ENCODE measurements around the gene CDKAL1.

CDKAL1 gene

DNA sequence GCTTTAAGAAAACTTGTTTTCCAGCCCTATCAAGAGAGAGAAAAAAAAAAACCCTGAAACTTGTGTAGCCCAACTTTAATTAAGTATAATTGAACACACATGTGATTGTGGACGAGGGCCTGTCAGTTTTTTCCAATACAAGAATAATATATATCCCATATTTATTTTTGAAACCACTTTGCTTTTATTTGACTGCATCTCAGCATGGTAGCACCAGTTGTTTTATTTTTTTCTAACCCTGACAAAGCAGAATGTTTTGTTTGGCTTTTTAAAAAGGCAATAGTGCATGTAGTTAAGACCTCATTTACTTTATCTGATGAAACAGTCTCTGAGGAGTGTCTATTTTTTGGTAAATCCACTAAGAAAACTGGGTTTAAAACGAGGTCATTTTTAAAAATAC is 257.7 kb downstream of the CDKAL1 start:
- Histone ChIP-seq H3K9ac (ENCODE audit: low read depth, low read length) (no peak overlapping the region), H3K36me3 (ENCODE audit: control insufficient read depth, insufficient read depth, low read length) (no peaks in the 10 kb centered on the region), H3K4me3 (ENCODE audit: low read depth, low read length) (no peak overlapping the region), H3K27ac (ENCODE audit: low read depth, low read length) (no peak overlapping the region), H3K4me1 (ENCODE audit: control insufficient read depth, insufficient read depth, low read length) (peaks cover 6% of the 10 kb centered on the region; the same call in 1 of the 2 replicates), H3K9me3 (ENCODE audit: control insufficient read depth, insufficient read depth, low read length) (no peaks in the 10 kb centered on the region), H3K27me3 (ENCODE audit: control insufficient read depth, insufficient read depth, low read length) (no peaks in the 10 kb centered on the region)

- H3K4me1 ChIP-seq (ENCODE audit: control insufficient read depth, insufficient read depth, low read length) = peaks cover under 1% of the 10 kb centered on the region; the same call in 1 of the 2 replicates
- no peak overlapping the region for H3K9ac ChIP-seq (ENCODE audit: low read depth, low read length)
- no peaks in the 10 kb centered on the region for H3K27me3 ChIP-seq (ENCODE audit: control insufficient read depth, insufficient read depth, low read length)
- no peak overlapping the region for H3K27ac ChIP-seq (ENCODE audit: low read depth, low read length)
- no peaks in the 10 kb centered on the region for H3K9me3 ChIP-seq (ENCODE audit: control insufficient read depth, insufficient read depth, low read length)
- H3K4me3 ChIP-seq (ENCODE audit: low read depth, low read length) = no peak overlapping the region
- H3K36me3 ChIP-seq (ENCODE audit: control insufficient read depth, insufficient read depth, low read length) = no peaks in the 10 kb centered on the region
These were observed 258.9 kb downstream of the CDKAL1 start for GRCh38 chr6:20793174-20793573.

DNA sequence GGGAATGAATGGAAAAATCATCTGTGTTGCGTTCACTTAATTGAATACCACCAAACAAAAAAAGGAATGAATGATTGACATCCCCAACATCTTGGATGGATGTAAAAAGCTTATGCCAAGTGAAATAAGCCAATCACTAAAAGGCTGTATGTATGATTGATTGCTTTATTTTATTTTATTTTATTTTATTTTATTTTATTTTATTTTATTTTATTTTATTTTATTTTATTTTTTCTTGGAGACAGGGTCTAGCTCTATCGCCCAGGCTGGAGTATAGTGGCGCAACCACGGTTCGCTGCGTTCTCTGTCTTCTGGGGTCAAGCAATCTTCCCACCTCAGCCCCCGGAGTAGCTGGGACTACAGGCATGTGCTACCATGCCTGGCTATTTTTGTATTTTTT is 263.3 kb downstream of the CDKAL1 start:
- H3K9me3 ChIP-seq (ENCODE audit: control insufficient read depth, insufficient read depth, low read length) = no peaks in the 10 kb centered on the region
- H3K27me3 ChIP-seq (ENCODE audit: control insufficient read depth, insufficient read depth, low read length) = no peaks in the 10 kb centered on the region
- no peak overlapping the region for H3K27ac ChIP-seq (ENCODE audit: low read depth, low read length)
- H3K4me3 ChIP-seq (ENCODE audit: low read depth, low read length) = no peak overlapping the region
- no peaks in the 10 kb centered on the region for H3K36me3 ChIP-seq (ENCODE audit: control insufficient read depth, insufficient read depth, low read length)
- H3K4me1 ChIP-seq (ENCODE audit: control insufficient read depth, insufficient read depth, low read length) = no peaks in the 10 kb centered on the region
- no peak overlapping the region for H3K9ac ChIP-seq (ENCODE audit: low read depth, low read length)

DNA sequence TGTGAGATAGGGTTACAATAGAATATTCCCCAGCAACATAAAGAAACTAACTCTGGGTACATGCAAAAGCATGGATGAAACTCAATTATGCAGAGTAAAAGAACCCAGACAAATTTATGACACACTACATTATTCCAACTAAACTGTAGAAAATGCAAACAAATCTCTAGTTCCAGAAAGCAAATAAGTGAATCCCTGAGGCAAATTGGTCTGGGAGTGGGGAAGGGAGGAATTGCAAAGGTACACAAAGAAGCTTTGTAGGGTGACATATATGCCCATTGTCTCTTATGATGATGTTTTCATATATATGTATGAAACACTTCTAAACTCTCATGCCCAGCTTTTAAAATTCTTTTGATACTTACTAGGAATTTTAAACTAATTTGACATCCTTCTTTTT is 266.0 kb downstream of the CDKAL1 start:
- H3K4me1 ChIP-seq (ENCODE audit: control insufficient read depth, insufficient read depth, low read length) = no peaks in the 10 kb centered on the region
- H3K27ac ChIP-seq (ENCODE audit: low read depth, low read length) = no peak overlapping the region
- no peaks in the 10 kb centered on the region for H3K9me3 ChIP-seq (ENCODE audit: control insufficient read depth, insufficient read depth, low read length)
- H3K4me3 ChIP-seq (ENCODE audit: low read depth, low read length) = no peak overlapping the region
- H3K9ac ChIP-seq (ENCODE audit: low read depth, low read length) = no peak overlapping the region
- H3K27me3 ChIP-seq (ENCODE audit: control insufficient read depth, insufficient read depth, low read length) = no peaks in the 10 kb centered on the region
- H3K36me3 ChIP-seq (ENCODE audit: control insufficient read depth, insufficient read depth, low read length) = no peaks in the 10 kb centered on the region

- no peak overlapping the region for H3K4me3 ChIP-seq (ENCODE audit: low read depth, low read length)
- H3K4me1 ChIP-seq (ENCODE audit: control insufficient read depth, insufficient read depth, low read length) = no peaks in the 10 kb centered on the region
- no peaks in the 10 kb centered on the region for H3K36me3 ChIP-seq (ENCODE audit: control insufficient read depth, insufficient read depth, low read length)
- H3K27ac ChIP-seq (ENCODE audit: low read depth, low read length) = no peak overlapping the region
- H3K27me3 ChIP-seq (ENCODE audit: control insufficient read depth, insufficient read depth, low read length) = no peaks in the 10 kb centered on the region
- no peak overlapping the region for H3K9ac ChIP-seq (ENCODE audit: low read depth, low read length)
- no peaks in the 10 kb centered on the region for H3K9me3 ChIP-seq (ENCODE audit: control insufficient read depth, insufficient read depth, low read length)
These were observed 266.4 kb downstream of the CDKAL1 start for GRCh38 chr6:20800653-20801052.

DNA sequence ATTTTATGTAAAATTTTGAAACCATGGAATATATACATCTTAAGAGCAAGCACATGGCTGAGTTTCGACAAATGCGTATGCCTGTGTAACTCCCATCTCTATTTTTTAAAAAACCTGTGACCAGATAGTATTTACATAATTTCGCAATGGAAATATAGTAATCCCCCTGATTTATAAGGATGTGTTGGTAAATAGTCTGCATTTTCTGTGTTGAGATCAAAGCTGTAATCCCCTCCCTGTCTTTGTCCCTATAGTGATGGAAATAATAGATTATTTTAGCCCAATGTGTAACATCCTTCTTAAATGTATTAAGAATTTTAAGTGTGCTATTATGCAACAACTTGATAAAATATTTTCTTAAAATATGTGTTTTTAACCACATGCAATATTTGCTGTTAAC is 267.3 kb downstream of the CDKAL1 start:
- no peaks in the 10 kb centered on the region for H3K27me3 ChIP-seq (ENCODE audit: control insufficient read depth, insufficient read depth, low read length)
- H3K27ac ChIP-seq (ENCODE audit: low read depth, low read length) = no peak overlapping the region
- H3K4me3 ChIP-seq (ENCODE audit: low read depth, low read length) = no peak overlapping the region
- H3K9me3 ChIP-seq (ENCODE audit: control insufficient read depth, insufficient read depth, low read length) = peaks cover 7% of the 10 kb centered on the region; the same call in 1 of the 2 replicates
- no peak overlapping the region for H3K9ac ChIP-seq (ENCODE audit: low read depth, low read length)
- no peaks in the 10 kb centered on the region for H3K36me3 ChIP-seq (ENCODE audit: control insufficient read depth, insufficient read depth, low read length)
- H3K4me1 ChIP-seq (ENCODE audit: control insufficient read depth, insufficient read depth, low read length) = no peaks in the 10 kb centered on the region

- no peak overlapping the region for H3K9ac ChIP-seq (ENCODE audit: low read depth, low read length)
- H3K4me1 ChIP-seq (ENCODE audit: control insufficient read depth, insufficient read depth, low read length) = no peaks in the 10 kb centered on the region
- H3K4me3 ChIP-seq (ENCODE audit: low read depth, low read length) = no peak overlapping the region
- H3K27ac ChIP-seq (ENCODE audit: low read depth, low read length) = no peak overlapping the region
- no peaks in the 10 kb centered on the region for H3K36me3 ChIP-seq (ENCODE audit: control insufficient read depth, insufficient read depth, low read length)
- no peaks in the 10 kb centered on the region for H3K27me3 ChIP-seq (ENCODE audit: control insufficient read depth, insufficient read depth, low read length)
- peaks cover 11% of the 10 kb centered on the region; the same call in 1 of the 2 replicates for H3K9me3 ChIP-seq (ENCODE audit: control insufficient read depth, insufficient read depth, low read length)
These were observed 268.3 kb downstream of the CDKAL1 start for GRCh38 chr6:20802596-20802995.

- Histone ChIP-seq H3K4me3 (ENCODE audit: low read depth, low read length) (no peak overlapping the region), H3K9me3 (ENCODE audit: control insufficient read depth, insufficient read depth, low read length) (peaks cover 11% of the 10 kb centered on the region; the same call in 1 of the 2 replicates), H3K9ac (ENCODE audit: low read depth, low read length) (no peak overlapping the region), H3K27me3 (ENCODE audit: control insufficient read depth, insufficient read depth, low read length) (no peaks in the 10 kb centered on the region), H3K4me1 (ENCODE audit: control insufficient read depth, insufficient read depth, low read length) (peaks cover 9% of the 10 kb centered on the region), H3K27ac (ENCODE audit: low read depth, low read length) (no peak overlapping the region), H3K36me3 (ENCODE audit: control insufficient read depth, insufficient read depth, low read length) (no peaks in the 10 kb centered on the region)
These were observed 270.8 kb downstream of the CDKAL1 start for GRCh38 chr6:20805021-20805420.

GRCh38 chr6:20806669-20807068 is 272.4 kb downstream of the CDKAL1 start:
- H3K27me3 ChIP-seq (ENCODE audit: control insufficient read depth, insufficient read depth, low read length) = no peaks in the 10 kb centered on the region
- H3K4me1 ChIP-seq (ENCODE audit: control insufficient read depth, insufficient read depth, low read length) = peaks cover 26% of the 10 kb centered on the region
- no peaks in the 10 kb centered on the region for H3K36me3 ChIP-seq (ENCODE audit: control insufficient read depth, insufficient read depth, low read length)
- H3K27ac ChIP-seq (ENCODE audit: low read depth, low read length) = no peak overlapping the region
- peaks cover 11% of the 10 kb centered on the region; the same call in 1 of the 2 replicates for H3K9me3 ChIP-seq (ENCODE audit: control insufficient read depth, insufficient read depth, low read length)
- H3K4me3 ChIP-seq (ENCODE audit: low read depth, low read length) = no peak overlapping the region
- no peak overlapping the region for H3K9ac ChIP-seq (ENCODE audit: low read depth, low read length)

- Histone ChIP-seq H3K4me3 (ENCODE audit: low read depth, low read length) (no peak overlapping the region), H3K4me1 (ENCODE audit: control insufficient read depth, insufficient read depth, low read length) (peaks cover 29% of the 10 kb centered on the region), H3K9ac (ENCODE audit: low read depth, low read length) (no peak overlapping the region), H3K9me3 (ENCODE audit: control insufficient read depth, insufficient read depth, low read length) (peaks cover 11% of the 10 kb centered on the region; the same call in 1 of the 2 replicates), H3K27ac (ENCODE audit: low read depth, low read length) (no peak overlapping the region), H3K36me3 (ENCODE audit: control insufficient read depth, insufficient read depth, low read length) (no peaks in the 10 kb centered on the region), H3K27me3 (ENCODE audit: control insufficient read depth, insufficient read depth, low read length) (no peaks in the 10 kb centered on the region)
These were observed 274.2 kb downstream of the CDKAL1 start for GRCh38 chr6:20808439-20808838.

DNA sequence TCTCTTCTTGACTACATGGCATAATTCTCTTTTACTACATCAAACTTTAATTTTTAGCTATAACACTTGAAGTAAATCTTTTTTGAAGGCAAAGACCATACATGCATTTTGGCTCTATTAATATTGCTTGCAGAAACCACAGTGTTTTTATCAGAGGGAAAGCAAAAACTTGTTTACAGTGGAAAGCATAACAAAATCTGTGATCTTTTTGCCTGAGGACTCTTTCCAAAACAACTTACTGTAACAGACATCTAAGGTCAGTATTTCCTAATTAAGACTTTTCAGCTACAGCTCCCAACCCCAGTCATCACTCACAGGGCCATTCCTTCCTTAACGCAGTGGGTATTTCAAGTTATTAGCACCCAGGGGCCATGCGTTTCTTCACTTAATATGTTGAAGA is 274.7 kb downstream of the CDKAL1 start:
- H3K36me3 ChIP-seq (ENCODE audit: control insufficient read depth, insufficient read depth, low read length) = no peaks in the 10 kb centered on the region
- H3K9ac ChIP-seq (ENCODE audit: low read depth, low read length) = no peak overlapping the region
- no peak overlapping the region for H3K4me3 ChIP-seq (ENCODE audit: low read depth, low read length)
- H3K9me3 ChIP-seq (ENCODE audit: control insufficient read depth, insufficient read depth, low read length) = peaks cover 11% of the 10 kb centered on the region; the same call in 1 of the 2 replicates
- no peaks in the 10 kb centered on the region for H3K27me3 ChIP-seq (ENCODE audit: control insufficient read depth, insufficient read depth, low read length)
- H3K4me1 ChIP-seq (ENCODE audit: control insufficient read depth, insufficient read depth, low read length) = peaks cover 29% of the 10 kb centered on the region
- H3K27ac ChIP-seq (ENCODE audit: low read depth, low read length) = no peak overlapping the region

DNA sequence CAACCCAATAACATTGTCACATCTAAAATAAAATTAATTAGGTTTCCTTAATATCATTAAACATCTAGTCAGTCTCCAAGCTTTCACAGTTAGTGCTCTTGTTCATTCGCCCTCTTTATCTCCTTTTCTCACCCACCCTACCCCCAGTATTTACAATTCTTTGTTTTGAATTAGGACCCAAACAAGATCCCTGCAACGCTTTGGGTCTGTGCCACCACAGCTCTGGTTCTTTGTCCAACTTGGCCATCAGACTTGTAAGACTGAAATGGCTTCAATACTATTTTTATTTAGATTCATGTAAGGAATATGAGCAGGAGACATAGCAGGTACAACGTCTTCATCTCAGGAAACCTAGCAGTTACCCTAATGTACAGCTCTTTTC is 276.5 kb downstream of the CDKAL1 start:
- Histone ChIP-seq H3K27me3 (ENCODE audit: control insufficient read depth, insufficient read depth, low read length) (no peaks in the 10 kb centered on the region), H3K27ac (ENCODE audit: low read depth, low read length) (peak overlapping the region; percentile 88), H3K4me1 (ENCODE audit: control insufficient read depth, insufficient read depth, low read length) (peaks cover 29% of the 10 kb centered on the region), H3K36me3 (ENCODE audit: control insufficient read depth, insufficient read depth, low read length) (no peaks in the 10 kb centered on the region), H3K9ac (ENCODE audit: low read depth, low read length) (peak overlapping the region; percentile 49; the same call in 1 of the 2 replicates), H3K9me3 (ENCODE audit: control insufficient read depth, insufficient read depth, low read length) (peaks cover 11% of the 10 kb centered on the region; the same call in 1 of the 2 replicates), H3K4me3 (ENCODE audit: low read depth, low read length) (peak overlapping the region; percentile 3; the same call in 1 of the 2 replicates)

All from HUES48 (cell line).